ENCODE data around the gene SLC2A5. TPM values are rescaled to one million over a fixed set of nuclear protein-coding genes. Genes with fewer than 3 reads are reported as not detected.

Gene SLC2A5
- total and polyA plus RNA-seq, 7 donors: 1.4 to 9.1 (median 4.9) TPM

GRCh38 chr1:9107136-9107535 lies 37.7 kb upstream of the SLC2A5 start:
- H3K27me3 ChIP-seq: no peaks in the 10 kb centered on the region
- H3K4me1 ChIP-seq: peaks cover 0 to 9% (median 3%) of the 10 kb centered on the region in 4 donors
- no peak overlapping the region for H3K27ac ChIP-seq
- peak; percentile 41 for DNase-seq
- TF ChIP-seq CTCF (IDR thresholded peaks at IDR 0.05) (no peak), POLR2A (IDR thresholded peaks at IDR 0.05) (no peak), EP300 (IDR thresholded peaks at IDR 0.05) (no peak), POLR2AphosphoS5 (IDR thresholded peaks at IDR 0.05) (no peak)
- H3K9me3 ChIP-seq: no peaks in the 10 kb centered on the region
- no peak overlapping the region for H3K4me3 ChIP-seq
- intact Hi-C loops (cut with DNase I): no loop called here
- peaks cover 4 to 29% (median 12%) of the 10 kb centered on the region in 4 donors for H3K36me3 ChIP-seq
- 68 to 81% methylated on average over 4 of the region's 4 CpGs for WGBS, 2 donors

GRCh38 chr1:9106286-9106685 lies 36.9 kb upstream of the SLC2A5 start:
- Histone ChIP-seq H3K4me3 (no peak overlapping the region), H3K36me3 (peaks cover 4 to 29% (median 12%) of the 10 kb centered on the region in 4 donors), H3K9me3 (no peaks in the 10 kb centered on the region), H3K27ac (no peak overlapping the region), H3K27me3 (no peaks in the 10 kb centered on the region), H3K4me1 (peaks cover 0 to 8% (median 3%) of the 10 kb centered on the region in 4 donors)
- DNase-seq: peak; percentile 56
- no peak for TF ChIP-seq POLR2AphosphoS5 (IDR thresholded peaks at IDR 0.05)
- TF ChIP-seq POLR2A (IDR thresholded peaks at IDR 0.05): no peak
- no peak for TF ChIP-seq CTCF (IDR thresholded peaks at IDR 0.05)
- no peak for TF ChIP-seq EP300 (IDR thresholded peaks at IDR 0.05)
- WGBS, 2 donors: 94 to 95% methylated on average over 14 of the region's 14 CpGs
- intact Hi-C loops (cut with DNase I): no loop called here

- H3K27me3 ChIP-seq: no peaks in the 10 kb centered on the region
- H3K9me3 ChIP-seq: no peaks in the 10 kb centered on the region
- intact Hi-C loops (cut with DNase I): no loop called here
- WGBS, 2 donors: 93 to 94% methylated on average over 22 of the region's 22 CpGs
- peaks cover 0 to 3% (median 0%) of the 10 kb centered on the region in 4 donors for H3K4me1 ChIP-seq
- H3K36me3 ChIP-seq: peaks cover 4 to 29% (median 12%) of the 10 kb centered on the region in 4 donors
- peak; percentile 57 for DNase-seq
- H3K4me3 ChIP-seq: no peak overlapping the region
- TF ChIP-seq POLR2AphosphoS5 (IDR thresholded peaks at IDR 0.05) (no peak), POLR2A (IDR thresholded peaks at IDR 0.05) (no peak), CTCF (IDR thresholded peaks at IDR 0.05) (no peak), EP300 (IDR thresholded peaks at IDR 0.05) (no peak)
- no peak overlapping the region for H3K27ac ChIP-seq
Measured at GRCh38 chr1:9105336-9105867, 36.0 kb upstream of the SLC2A5 start.

GRCh38 chr1:9101510-9102146 lies 32.2 kb upstream of the SLC2A5 start:
- Histone ChIP-seq H3K9me3 (no peaks in the 10 kb centered on the region), H3K36me3 (peaks cover 4 to 25% (median 12%) of the 10 kb centered on the region in 4 donors), H3K27ac (no peak overlapping the region), H3K27me3 (no peaks in the 10 kb centered on the region), H3K4me3 (no peak overlapping the region), H3K4me1 (no peaks in the 10 kb centered on the region)
- 47 to 49% methylated on average over 4 of the region's 4 CpGs for WGBS, 2 donors
- peak; percentile 67 for DNase-seq
- TF ChIP-seq EP300 (IDR thresholded peaks at IDR 0.05) (no peak), CTCF (IDR thresholded peaks at IDR 0.05) (peak; percentile 28 to 65 (median 44))
- intact Hi-C loops (cut with DNase I): loop anchor here (1.0 to 2.0 kb wide), 2 partner anchors 91 to 183 kb away; no protein-coding TSS in a partner anchor

All from sigmoid colon (tissue), 7 donors.